ENCODE measurements around the gene RFC5. TPM values are rescaled to one million over a fixed set of nuclear protein-coding genes. Genes with fewer than 3 reads are reported as not detected.
"Not testable (repeated sequence)": the region's sequence is repeated elsewhere in the genome, so short reads cannot be mapped to it uniquely, and the experiment has no call there.

Gene RFC5
- total RNA-seq, 2 experiments from 2014 or later = 39.7 to 41.0 TPM

DNA sequence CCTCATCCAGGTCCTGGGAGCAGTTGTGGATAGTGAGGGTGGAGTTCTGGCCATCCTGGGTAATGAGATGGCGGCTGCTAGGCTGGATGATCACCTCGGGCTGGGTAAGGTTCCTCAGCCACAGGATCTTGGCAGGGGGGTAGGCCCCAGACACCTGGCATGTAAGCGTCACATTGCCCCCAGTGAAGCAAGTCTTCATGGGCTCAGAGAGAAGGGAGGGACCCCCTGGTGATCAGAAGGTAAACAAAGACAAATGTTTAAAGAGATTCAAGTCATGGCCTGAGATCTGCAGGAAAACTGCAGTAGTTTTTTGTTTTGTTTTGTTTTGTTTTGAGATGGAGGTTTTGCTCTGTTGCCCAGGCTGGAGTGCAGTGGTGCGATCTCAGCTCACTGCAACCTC, 57.3 kb downstream of the RFC5 start:
- no peak overlapping the region for H3K4me3 Mint-ChIP-seq
- no peaks in the 10 kb centered on the region for H3K36me3 Mint-ChIP-seq (ENCODE audit: low read depth)
- no peaks in the 10 kb centered on the region for H3K27me3 Mint-ChIP-seq
- ChIA-PET POLR2A (no interaction called here), CTCF (no interaction called here)
- no peak overlapping the region for H3K27ac Mint-ChIP-seq
- peaks cover under 1% of the 10 kb centered on the region for H3K4me1 Mint-ChIP-seq
- DNase-seq = no peak
- H3K9me3 Mint-ChIP-seq = no peaks in the 10 kb centered on the region

DNA sequence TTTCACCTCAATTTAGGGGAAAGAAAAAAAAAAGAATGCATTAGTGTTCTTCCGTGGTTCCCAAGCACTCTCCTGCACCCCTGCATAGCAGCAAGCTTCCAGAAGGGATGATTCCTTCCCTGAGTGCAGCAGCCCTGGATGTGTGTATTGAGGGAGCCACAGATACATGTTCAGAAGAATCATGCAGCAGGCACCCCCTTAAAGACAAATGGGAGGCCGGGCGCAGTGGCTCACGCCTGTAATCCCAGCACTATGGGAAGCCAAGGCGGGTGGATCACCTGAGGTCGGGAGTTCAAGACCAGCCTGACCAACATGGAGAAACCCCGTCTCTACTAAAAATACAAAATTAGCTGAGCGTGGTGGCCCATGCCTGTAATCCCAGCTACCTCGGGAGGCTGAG, 65.0 kb downstream of the RFC5 start:
- POLR2A ChIA-PET; H3K27me3 Mint-ChIP-seq; DNase-seq; H3K4me3 Mint-ChIP-seq; H3K4me1 Mint-ChIP-seq; H3K9me3 Mint-ChIP-seq; H3K27ac Mint-ChIP-seq; H3K36me3 Mint-ChIP-seq (ENCODE audit: low read depth): not testable (repeated sequence)
- CTCF ChIA-PET = interaction anchor here (0.6 to 1.4 kb wide), 3 partner anchors 17 to 40 kb away, joined by 3 to 5 read pairs (median 3); no protein-coding TSS in a partner anchor

Other genes starting within 250 kb of the RFC5 start
- not detected for gene KSR2, start 47.7 kb upstream of the RFC5 start, total RNA-seq
- gene WSB2, start 44.5 kb downstream of the RFC5 start, total RNA-seq = 10 to 100 TPM; 49.6 to 53.9 TPM
- gene VSIG10, start 87.3 kb downstream of the RFC5 start, total RNA-seq = 1 to 10 TPM; 3.7 to 4.4 TPM
- 10 to 100 TPM; 75.5 to 76.7 TPM for gene PEBP1, start 119.4 kb downstream of the RFC5 start, total RNA-seq